PC-9 (cell line): ENCODE data around the gene BCL2L13. TPM values are rescaled to one million over a fixed set of nuclear protein-coding genes. Genes with fewer than 3 reads are reported as not detected.

ENCODE experiments used
- BruUV-seq: library from RNA; stranded (reverse); fragments of 400-500 nt; replicated peaks from 2 replicates; lab custom pipeline; 2021; lab: Mats Ljungman, UMichigan
- CTCF ChIA-PET: fragments of 300-600 bp; sonication (Branson Sonifier 250); formaldehyde crosslinking; loops from one replicate; lab custom pipeline; 2022; ENCODE audit warnings: antibody characterized with exemption; lab: Charles Lee
- POLR2A ChIA-PET: fragments of 300-600 bp; sonication (Branson Sonifier 250); formaldehyde crosslinking; loops from one replicate; lab custom pipeline; 2022; ENCODE audit warnings: antibody characterized with exemption; ENCODE audit not compliant: unreplicated experiment; lab: Charles Lee
- DNase-seq, 2 experiments: peaks; one replicate each; pipeline versions ENCODE4 v3.0.0 to v3.0.0-alpha.2; 2015 to 2022; ENCODE audit warnings: mixed read lengths in 1 of 2
- H2AFZ ChIP-seq: fragments of 200-600 bp; sonication (generic); 2 replicates; pipeline ENCODE4 v1.8.1; 2017; ENCODE audit warnings: antibody characterized with exemption
- H3F3A ChIP-seq: fragments of 200-600 bp; sonication (generic); 2 replicates; pipeline ENCODE4 v1.8.1; 2017; ENCODE audit warnings: antibody characterized with exemption, mild to moderate bottlenecking, low read depth; ENCODE audit not compliant: insufficient read depth
- H3K27ac ChIP-seq: fragments of 200-600 bp; sonication (generic); 2 replicates; pipeline ENCODE4 v1.6.1; 2016; ENCODE audit warnings: mixed run types
- H3K27me3 ChIP-seq: fragments of 200-600 bp; sonication (generic); 2 replicates; pipeline ENCODE4 v1.6.1; 2016; ENCODE audit warnings: low read depth, mixed run types; ENCODE audit not compliant: insufficient read depth
- H3K36me3 ChIP-seq: fragments of 200-600 bp; sonication (generic); 2 replicates; pipeline ENCODE4 v1.6.1; 2016; ENCODE audit warnings: low read depth, mixed run types
- H3K4me1 ChIP-seq: fragments of 200-600 bp; sonication (generic); replicated peaks from 2 replicates; pipeline ENCODE4 v1.6.1; 2016; ENCODE audit warnings: mixed run types; ENCODE audit not compliant: insufficient read depth
- H3K4me2 ChIP-seq: fragments of 200-600 bp; sonication (generic); 2 replicates; pipeline ENCODE4 v1.6.1; 2017; ENCODE audit warnings: mixed run types
- H3K4me3 ChIP-seq: fragments of 200-600 bp; sonication (generic); 2 replicates; pipeline ENCODE4 v1.6.1; 2016; ENCODE audit warnings: mixed run types
- H3K79me2 ChIP-seq: fragments of 200-600 bp; sonication (generic); 2 replicates; pipeline ENCODE4 v1.6.1; 2017; ENCODE audit warnings: low read depth, mixed run types
- H3K9me2 ChIP-seq: fragments of 200-600 bp; sonication (generic); 2 replicates; pipeline ENCODE4 v1.8.1; 2017; ENCODE audit warnings: mild to moderate bottlenecking; ENCODE audit not compliant: insufficient read depth
- H3K9me3 ChIP-seq: fragments of 200-600 bp; sonication (generic); 2 replicates; pipeline ENCODE4 v1.8.1; 2016; ENCODE audit warnings: low read depth; ENCODE audit not compliant: insufficient read depth
- H4K20me1 ChIP-seq: fragments of 200-600 bp; sonication (generic); 2 replicates; pipeline ENCODE4 v1.8.1; 2017; ENCODE audit not compliant: insufficient read depth
- CTCF ChIP-seq: fragments of 200-600 bp; sonication (generic); conservative IDR thresholded peaks from 2 replicates; pipeline ENCODE4 v1.6.1; 2017; ENCODE audit warnings: mixed run types, antibody characterized with exemption, mild to moderate bottlenecking, moderate library complexity
- EZH2 ChIP-seq: fragments of 200-600 bp; sonication (generic); IDR thresholded peaks from 2 replicates; pipeline ENCODE4 v1.8.0; 2017; ENCODE audit warnings: antibody characterized with exemption, low read depth
- intact Hi-C: fragments of 100-400 bp; cut with micrococcal nuclease; formaldehyde crosslinking; loops from one replicate; pipeline ENCODE4 v1.10.0; 2022; ENCODE audit not compliant: unreplicated experiment
- total RNA-seq: library from RNA; stranded (reverse); gene quantifications from 2 replicates; pipeline ENCODE4 v1.2.3, GENCODE V29; 2021

BCL2L13 gene
- total RNA-seq, 1 experiment from 2014 or later = 43.1 TPM

- ChIA-PET POLR2A (no interaction called here), CTCF (no interaction called here)
- Histone ChIP-seq H4K20me1 (no peaks in the 10 kb centered on the region), H3F3A (peaks cover 14% of the 10 kb centered on the region; the same call in 1 of the 2 replicates), H3K4me3 (peak overlapping the region; percentile 40; the same call in 1 of the 2 replicates), H3K4me2 (peak overlapping the region; percentile 84), H3K9me2 (no peaks in the 10 kb centered on the region), H3K36me3 (no peaks in the 10 kb centered on the region; the same call in 1 of the 2 replicates), H2AFZ (no peak overlapping the region), H3K9me3 (no peaks in the 10 kb centered on the region), H3K79me2 (0 out of 2 replicates have a peak, but pooled peaks cover 5% of the 10 kb centered on the region), H3K27ac (peak overlapping the region; percentile 95), H3K27me3 (no peaks in the 10 kb centered on the region), H3K4me1 (peaks cover 21% of the 10 kb centered on the region)
- DNase-seq = no peak
- intact Hi-C loops = loop anchor here (2.0 kb wide), 1 partner anchor 78 kb away; the partner anchor contains the start of gene ATP6V1E1
- BruUV-seq = TSS peak; percentile 53
- TF ChIP-seq CTCF (no peak), EZH2 (no peak)
These were observed 68.4 kb downstream of the BCL2L13 start for GRCh38 chr22:17706947-17707346.

- Histone ChIP-seq H3K79me2 (0 out of 2 replicates have a peak, but pooled peaks cover 5% of the 10 kb centered on the region), H3K4me2 (peak overlapping the region; percentile 84), H3K27me3 (no peaks in the 10 kb centered on the region), H3K4me1 (peaks cover 21% of the 10 kb centered on the region), H3K36me3 (no peaks in the 10 kb centered on the region; the same call in 1 of the 2 replicates), H4K20me1 (no peaks in the 10 kb centered on the region), H3K27ac (peak overlapping the region; percentile 95; the same call in 1 of the 2 replicates), H3F3A (peaks cover 14% of the 10 kb centered on the region; the same call in 1 of the 2 replicates), H3K9me3 (no peaks in the 10 kb centered on the region), H3K9me2 (no peaks in the 10 kb centered on the region), H2AFZ (no peak overlapping the region), H3K4me3 (no peak overlapping the region)
- ChIA-PET CTCF (no interaction called here), POLR2A (interaction anchor here (0.7 kb wide), 1 partner anchor 87 kb away, joined by 4 read pairs; no protein-coding TSS in a partner anchor)
- intact Hi-C loops = loop anchor here (2.0 kb wide), 1 partner anchor 79 kb away; the partner anchor contains the start of gene ATP6V1E1
- DNase-seq = no peak
- BruUV-seq = no TSS peak
- no peak for TF ChIP-seq CTCF
- TF ChIP-seq EZH2 = no peak
These were observed 69.0 kb downstream of the BCL2L13 start for GRCh38 chr22:17707526-17707925.

- Histone ChIP-seq H3K79me2 (0 out of 2 replicates have a peak, but pooled peaks cover 5% of the 10 kb centered on the region), H4K20me1 (no peaks in the 10 kb centered on the region), H3K27me3 (no peaks in the 10 kb centered on the region), H3K4me2 (no peak overlapping the region), H3K9me3 (no peaks in the 10 kb centered on the region), H3K27ac (no peak overlapping the region), H3K4me3 (no peak overlapping the region), H3F3A (peaks cover 14% of the 10 kb centered on the region; the same call in 1 of the 2 replicates), H3K4me1 (peaks cover 21% of the 10 kb centered on the region), H3K36me3 (no peaks in the 10 kb centered on the region; the same call in 1 of the 2 replicates), H3K9me2 (no peaks in the 10 kb centered on the region), H2AFZ (no peak overlapping the region)
- ChIA-PET POLR2A (no interaction called here), CTCF (no interaction called here)
- TF ChIP-seq EZH2 = no peak
- no peak for TF ChIP-seq CTCF
- intact Hi-C loops = no loop called here
- BruUV-seq = no TSS peak
- DNase-seq = no peak
These were observed 71.5 kb downstream of the BCL2L13 start for GRCh38 chr22:17710023-17710422.
